HepG2 (cell line): ENCODE data around the gene ZBTB46.

Source experiments
- NFATC3 ChIP-seq: sonication (generic); formaldehyde crosslinking; IDR thresholded peaks from 2 replicates; pipeline ENCODE4 v1.5.1; 2020; ENCODE audit warnings: mild to moderate bottlenecking, missing genetic modification reagents
- SIN3A ChIP-seq: IDR thresholded peaks from 2 replicates; pipeline ENCODE4 v1.6.1; 2011; ENCODE audit warnings: low read depth, mild to moderate bottlenecking, control low read depth, low read length, borderline replicate concordance
- ZNF547 ChIP-seq: sonication (generic); formaldehyde crosslinking; IDR thresholded peaks from 2 replicates; pipeline ENCODE4 v1.5.1; 2020; ENCODE audit warnings: mild to moderate bottlenecking, missing genetic modification reagents
- ZNF780A ChIP-seq: sonication (generic); formaldehyde crosslinking; IDR thresholded peaks from 2 replicates; pipeline ENCODE4 v1.8.0; 2022; ENCODE audit warnings: mild to moderate bottlenecking, missing genetic modification reagents, moderate library complexity
- TF ChIP-seq, protein P1 (sequence below): sonication (generic); formaldehyde crosslinking; IDR thresholded peaks from 2 replicates; pipeline ENCODE4 v1.5.0; 2020; ENCODE audit warnings: mild to moderate bottlenecking, missing genetic modification reagents, moderate library complexity

DNA sequence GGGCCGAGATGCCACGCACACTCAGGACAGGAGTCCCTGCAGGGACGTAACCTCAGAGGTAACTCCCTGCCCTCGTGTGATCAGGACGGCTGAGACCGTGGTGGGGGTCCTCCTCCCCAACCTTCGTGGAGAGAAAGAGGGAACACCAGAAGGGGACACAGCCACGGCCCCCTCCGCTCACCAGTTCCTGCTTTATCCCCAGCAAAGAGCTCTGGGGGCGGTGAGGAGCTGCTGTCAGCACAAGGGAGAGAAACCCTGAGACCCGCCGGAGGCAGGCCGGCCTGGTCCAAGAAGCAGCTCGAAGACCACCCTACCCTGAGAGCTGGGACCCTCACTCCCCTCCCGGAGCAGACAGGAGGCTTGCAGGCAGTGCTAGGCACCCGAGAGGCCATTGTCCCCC is 47.1 kb downstream of the ZBTB46 start:
- TF ChIP-seq, protein P1, sequence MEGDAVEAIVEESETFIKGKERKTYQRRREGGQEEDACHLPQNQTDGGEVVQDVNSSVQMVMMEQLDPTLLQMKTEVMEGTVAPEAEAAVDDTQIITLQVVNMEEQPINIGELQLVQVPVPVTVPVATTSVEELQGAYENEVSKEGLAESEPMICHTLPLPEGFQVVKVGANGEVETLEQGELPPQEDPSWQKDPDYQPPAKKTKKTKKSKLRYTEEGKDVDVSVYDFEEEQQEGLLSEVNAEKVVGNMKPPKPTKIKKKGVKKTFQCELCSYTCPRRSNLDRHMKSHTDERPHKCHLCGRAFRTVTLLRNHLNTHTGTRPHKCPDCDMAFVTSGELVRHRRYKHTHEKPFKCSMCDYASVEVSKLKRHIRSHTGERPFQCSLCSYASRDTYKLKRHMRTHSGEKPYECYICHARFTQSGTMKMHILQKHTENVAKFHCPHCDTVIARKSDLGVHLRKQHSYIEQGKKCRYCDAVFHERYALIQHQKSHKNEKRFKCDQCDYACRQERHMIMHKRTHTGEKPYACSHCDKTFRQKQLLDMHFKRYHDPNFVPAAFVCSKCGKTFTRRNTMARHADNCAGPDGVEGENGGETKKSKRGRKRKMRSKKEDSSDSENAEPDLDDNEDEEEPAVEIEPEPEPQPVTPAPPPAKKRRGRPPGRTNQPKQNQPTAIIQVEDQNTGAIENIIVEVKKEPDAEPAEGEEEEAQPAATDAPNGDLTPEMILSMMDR (CRISPR knock-in tag) = no peak
- TF ChIP-seq ZNF780A (CRISPR knock-in tag) (no peak), ZNF547 (no peak), SIN3A (no peak), NFATC3 (CRISPR knock-in tag) (no peak)
